NCI-H2196 (cell line): ENCODE results near the gene ROBO2.
A peak's percentile ranks its signal among the peaks of the same experiment; 100 is the strongest.

ENCODE experiments used
- DNase-seq: peaks from one replicate; lab custom pipeline; 2025; ENCODE audit not compliant: unreplicated experiment; lab: John Stamatoyannopoulos, UW

The ROBO2 gene

GRCh38 chr3:77248420-77248819, 208.5 kb downstream of the ROBO2 start:
- DNase-seq: no peak

- DNase-seq: no peak
These were observed 211.2 kb downstream of the ROBO2 start for GRCh38 chr3:77251136-77251535.

GRCh38 chr3:77254967-77255831, 215.3 kb downstream of the ROBO2 start:
- peak; percentile 3 for DNase-seq

- DNase-seq: no peak
These were observed 216.9 kb downstream of the ROBO2 start for GRCh38 chr3:77256584-77257503.

GRCh38 chr3:77259694-77260093, 219.8 kb downstream of the ROBO2 start:
- DNase-seq: no peak

GRCh38 chr3:77262361-77262760, 222.5 kb downstream of the ROBO2 start:
- no peak for DNase-seq

GRCh38 chr3:77267589-77267988, 227.7 kb downstream of the ROBO2 start:
- no peak for DNase-seq

GRCh38 chr3:77271306-77271705, 231.4 kb downstream of the ROBO2 start:
- DNase-seq: no peak

GRCh38 chr3:77271711-77272110, 231.8 kb downstream of the ROBO2 start:
- no peak for DNase-seq

- DNase-seq: no peak
These were observed 239.4 kb downstream of the ROBO2 start for GRCh38 chr3:77279276-77279675.

- no peak for DNase-seq
These were observed 241.8 kb downstream of the ROBO2 start for GRCh38 chr3:77281721-77282120.

- DNase-seq: no peak
These were observed 243.2 kb downstream of the ROBO2 start for GRCh38 chr3:77283108-77283507.

- no peak for DNase-seq
These were observed 248.4 kb downstream of the ROBO2 start for GRCh38 chr3:77288348-77288747.

GRCh38 chr3:77296527-77296926, 256.6 kb downstream of the ROBO2 start:
- DNase-seq: no peak

- no peak for DNase-seq
These were observed 258.5 kb downstream of the ROBO2 start for GRCh38 chr3:77298417-77298816.

GRCh38 chr3:77303955-77304699, 264.2 kb downstream of the ROBO2 start:
- no peak for DNase-seq

- DNase-seq: no peak
These were observed 264.8 kb downstream of the ROBO2 start for GRCh38 chr3:77304700-77305021.

- DNase-seq: no peak
These were observed 269.6 kb downstream of the ROBO2 start for GRCh38 chr3:77309460-77309859.

GRCh38 chr3:77313843-77314242, 273.9 kb downstream of the ROBO2 start:
- DNase-seq: no peak

- no peak for DNase-seq
These were observed 279.8 kb downstream of the ROBO2 start for GRCh38 chr3:77319711-77320110.

- DNase-seq: peak; percentile 0
These were observed 280.6 kb downstream of the ROBO2 start for GRCh38 chr3:77320514-77320913.
